ENCODE results near the gene SLC50A1.
A peak's percentile ranks its signal among the peaks of the same experiment; 100 is the strongest.

SLC50A1 gene

GRCh38 chr1:155135415-155136028 is at the start of gene SLC50A1:
TSS of gene SLC50A1 (plus strand) at chr1:155135852. CDS start at chr1:155135912, 60 bp downstream.
- DNase-seq = peak; percentile 54 to 94 (median 85)

- DNase-seq = peak in 31 of 56 donors; percentile 22 to 79 (median 40)
Observed at GRCh38 chr1:155086128-155086741, 49.4 kb upstream of the SLC50A1 start.

- no peak for DNase-seq
Observed at GRCh38 chr1:155086856-155087535, 48.7 kb upstream of the SLC50A1 start.

- DNase-seq = peak in 50 of 56 donors; percentile 18 to 83 (median 54)
Observed at GRCh38 chr1:155091071-155092051, 44.3 kb upstream of the SLC50A1 start.

- no peak for DNase-seq
Observed at GRCh38 chr1:155092131-155092530, 43.5 kb upstream of the SLC50A1 start.

- DNase-seq = no peak
Observed at GRCh38 chr1:155092641-155093040, 43.0 kb upstream of the SLC50A1 start.

- DNase-seq = peak in 37 of 56 donors; percentile 21 to 91 (median 59)
Observed at GRCh38 chr1:155093911-155094621, 41.6 kb upstream of the SLC50A1 start.

GRCh38 chr1:155094622-155094948 is 41.1 kb upstream of the SLC50A1 start:
- no peak for DNase-seq

- no peak for DNase-seq
Observed at GRCh38 chr1:155099331-155099730, 36.3 kb upstream of the SLC50A1 start.

- DNase-seq = no peak
Observed at GRCh38 chr1:155103325-155103724, 32.3 kb upstream of the SLC50A1 start.

- DNase-seq = no peak
Observed at GRCh38 chr1:155104605-155105534, 30.8 kb upstream of the SLC50A1 start.

GRCh38 chr1:155105604-155106011 is 30.0 kb upstream of the SLC50A1 start:
- no peak for DNase-seq

GRCh38 chr1:155106862-155107261 is 28.8 kb upstream of the SLC50A1 start:
- DNase-seq = no peak

- no peak for DNase-seq
Observed at GRCh38 chr1:155107309-155108264, 28.1 kb upstream of the SLC50A1 start.

GRCh38 chr1:155108296-155108695 is 27.4 kb upstream of the SLC50A1 start:
- DNase-seq = no peak

GRCh38 chr1:155110381-155110780 is 25.3 kb upstream of the SLC50A1 start:
- DNase-seq = no peak

GRCh38 chr1:155110826-155111225 is 24.8 kb upstream of the SLC50A1 start:
- DNase-seq = no peak

- DNase-seq = no peak
Observed at GRCh38 chr1:155113450-155113980, 22.1 kb upstream of the SLC50A1 start.
